Astrocyte (in vitro differentiated cells and primary cell): ENCODE measurements around the gene SNX27. TPM values are rescaled to one million over a fixed set of nuclear protein-coding genes. Genes with fewer than 3 reads are reported as not detected.
A peak's percentile ranks its signal among the peaks of the same experiment; 100 is the strongest.

ENCODE experiments used
- DNase-seq: peaks from one replicate; pipeline ENCODE4 v3.0.0-alpha.2; 2010; ENCODE audit warnings: low read depth
- FAIRE-seq: peaks from 2 replicates; lab custom pipeline; 2011; peaks lifted over from hg19 to GRCh38; lab: Jason Lieb, UNC
- H2AFZ ChIP-seq: 2 replicates; pipeline ENCODE4 v1.6.0; 2012; ENCODE audit warnings: low read depth, low read length, inconsistent platforms
- H3K27ac ChIP-seq: 2 replicates; pipeline ENCODE4 v1.5.1; 2011; ENCODE audit warnings: low read depth, low read length, inconsistent platforms
- H3K27me3 ChIP-seq: 2 replicates; pipeline ENCODE4 v1.6.0; 2011; ENCODE audit warnings: low read length, inconsistent platforms; ENCODE audit not compliant: insufficient read depth
- H3K36me3 ChIP-seq: 2 replicates; pipeline ENCODE4 v1.5.1; 2011; ENCODE audit warnings: low read length, inconsistent platforms; ENCODE audit not compliant: insufficient read depth
- H3K4me1 ChIP-seq: 2 replicates; pipeline ENCODE4 v1.5.1; 2011; ENCODE audit warnings: low read length, inconsistent platforms; ENCODE audit not compliant: insufficient read depth
- H3K4me2 ChIP-seq: 2 replicates; pipeline ENCODE4 v1.6.0; 2012; ENCODE audit warnings: low read length, inconsistent platforms
- H3K4me3 ChIP-seq: 2 replicates; pipeline ENCODE4 v1.5.1; 2011; ENCODE audit warnings: low read depth, mild to moderate bottlenecking, low read length, inconsistent platforms; ENCODE audit not compliant: insufficient read depth
- H3K79me2 ChIP-seq: 2 replicates; pipeline ENCODE4 v1.6.0; 2012; ENCODE audit warnings: mild to moderate bottlenecking, low read length, inconsistent platforms; ENCODE audit not compliant: insufficient read depth
- H3K9ac ChIP-seq: 2 replicates; pipeline ENCODE4 v1.6.0; 2012; ENCODE audit warnings: mild to moderate bottlenecking, low read length, inconsistent platforms
- H3K9me3 ChIP-seq: 2 replicates; pipeline ENCODE4 v1.5.1; 2012; ENCODE audit warnings: low read depth, mild to moderate bottlenecking, low read length, inconsistent platforms; ENCODE audit not compliant: insufficient read depth
- H4K20me1 ChIP-seq: 2 replicates; pipeline ENCODE4 v1.6.0; 2012; ENCODE audit warnings: low read length, inconsistent platforms; ENCODE audit not compliant: insufficient read depth
- H3K27ac Mint-ChIP-seq: one replicate; pipeline ENCODE4 v1.8.0; 2021; ENCODE audit warnings: mild to moderate bottlenecking, mixed read lengths; ENCODE audit not compliant: unreplicated experiment
- H3K27me3 Mint-ChIP-seq: one replicate; pipeline ENCODE4 v1.8.0; 2021; ENCODE audit warnings: low read depth, mixed read lengths; ENCODE audit not compliant: unreplicated experiment
- H3K36me3 Mint-ChIP-seq: one replicate; pipeline ENCODE4 v1.8.0; 2021; ENCODE audit warnings: low read depth, mixed read lengths; ENCODE audit not compliant: unreplicated experiment
- H3K4me1 Mint-ChIP-seq: one replicate; pipeline ENCODE4 v1.8.0; 2021; ENCODE audit warnings: low read depth, mixed read lengths; ENCODE audit not compliant: unreplicated experiment
- H3K4me3 Mint-ChIP-seq: one replicate; pipeline ENCODE4 v1.8.0; 2021; ENCODE audit warnings: mild to moderate bottlenecking, moderate library complexity, mixed read lengths; ENCODE audit not compliant: unreplicated experiment
- H3K9me3 Mint-ChIP-seq: one replicate; pipeline ENCODE4 v1.8.0; 2021; ENCODE audit warnings: mild to moderate bottlenecking, mixed read lengths; ENCODE audit not compliant: unreplicated experiment
- CTCF ChIP-seq: IDR thresholded peaks from 2 replicates; pipeline ENCODE4 v1.5.1; 2011; ENCODE audit warnings: low read depth, mild to moderate bottlenecking, inconsistent platforms, low read length, moderate library complexity; ENCODE audit not compliant: insufficient read depth
- EZH2 ChIP-seq: IDR thresholded peaks from 2 replicates; pipeline ENCODE4 v1.6.1; 2012; ENCODE audit warnings: mild to moderate bottlenecking, low read length, inconsistent platforms; ENCODE audit not compliant: insufficient read depth
- total RNA-seq: library from RNA; stranded (reverse); gene quantifications from 2 replicates; pipeline ENCODE4 v1.2.1, GENCODE V29; 2021

The SNX27 gene
- total RNA-seq, 1 donor from 2014 or later = 53.1 TPM

GRCh38 chr1:151638074-151638775 is 26.4 kb downstream of the SNX27 start:
- Histone ChIP-seq H3K79me2 (peaks cover 26% of the 10 kb centered on the region), H2AFZ (no peak overlapping the region), H3K36me3 (peaks cover 5% of the 10 kb centered on the region), H3K4me3 (no peak overlapping the region), H3K9ac (peak overlapping the region; percentile 8), H3K9me3 (no peaks in the 10 kb centered on the region), H4K20me1 (peaks cover 24% of the 10 kb centered on the region), H3K4me1 (peaks cover 14% of the 10 kb centered on the region), H3K27ac (peak overlapping the region; percentile 23), H3K27me3 (no peaks in the 10 kb centered on the region), H3K4me2 (peak overlapping the region; percentile 31)
- Mint-ChIP-seq H3K4me1 (peaks cover 53% of the 10 kb centered on the region), H3K9me3 (no peaks in the 10 kb centered on the region), H3K36me3 (peaks cover 4% of the 10 kb centered on the region), H3K27ac (peak overlapping the region; percentile 87), H3K27me3 (no peaks in the 10 kb centered on the region), H3K4me3 (peak overlapping the region; percentile 45)
- FAIRE-seq = no peak
- DNase-seq = no peak
- no peak for TF ChIP-seq CTCF
- TF ChIP-seq EZH2 = no peak

DNA sequence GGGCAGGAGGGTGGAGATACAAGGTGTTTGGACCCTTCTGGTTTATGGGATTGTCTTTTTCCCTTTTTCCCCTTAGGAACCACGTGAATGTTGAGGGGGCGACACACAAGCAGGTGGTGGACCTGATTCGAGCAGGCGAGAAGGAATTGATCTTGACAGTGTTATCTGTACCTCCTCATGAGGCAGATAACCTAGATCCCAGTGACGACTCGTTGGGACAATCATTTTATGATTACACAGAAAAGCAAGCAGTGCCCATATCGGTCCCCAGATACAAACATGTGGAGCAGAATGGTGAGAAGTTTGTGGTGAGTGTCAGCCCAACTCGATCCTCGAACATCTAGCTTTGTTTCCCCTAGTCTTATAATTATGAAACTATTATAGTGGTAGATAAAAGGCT is 27.0 kb downstream of the SNX27 start:
- peaks cover 19% of the 10 kb centered on the region for H4K20me1 ChIP-seq
- TF ChIP-seq EZH2 (no peak), CTCF (no peak)
- peaks cover 48% of the 10 kb centered on the region for H3K4me1 Mint-ChIP-seq
- H3K9me3 ChIP-seq = no peaks in the 10 kb centered on the region
- no peak overlapping the region for H3K4me2 ChIP-seq
- no peaks in the 10 kb centered on the region for H3K27me3 Mint-ChIP-seq
- FAIRE-seq (no peak), DNase-seq (no peak)
- no peak overlapping the region for H3K4me3 Mint-ChIP-seq
- peaks cover 14% of the 10 kb centered on the region for H3K4me1 ChIP-seq
- H3K27ac ChIP-seq = peak overlapping the region; percentile 37
- H3K36me3 Mint-ChIP-seq = peaks cover 4% of the 10 kb centered on the region
- H3K9me3 Mint-ChIP-seq = no peaks in the 10 kb centered on the region
- no peaks in the 10 kb centered on the region for H3K27me3 ChIP-seq
- no peak overlapping the region for H3K4me3 ChIP-seq
- peaks cover 25% of the 10 kb centered on the region for H3K79me2 ChIP-seq
- peaks cover 5% of the 10 kb centered on the region for H3K36me3 ChIP-seq
- peak overlapping the region; percentile 87 for H3K27ac Mint-ChIP-seq
- no peak overlapping the region for H2AFZ ChIP-seq
- H3K9ac ChIP-seq = no peak overlapping the region

DNA sequence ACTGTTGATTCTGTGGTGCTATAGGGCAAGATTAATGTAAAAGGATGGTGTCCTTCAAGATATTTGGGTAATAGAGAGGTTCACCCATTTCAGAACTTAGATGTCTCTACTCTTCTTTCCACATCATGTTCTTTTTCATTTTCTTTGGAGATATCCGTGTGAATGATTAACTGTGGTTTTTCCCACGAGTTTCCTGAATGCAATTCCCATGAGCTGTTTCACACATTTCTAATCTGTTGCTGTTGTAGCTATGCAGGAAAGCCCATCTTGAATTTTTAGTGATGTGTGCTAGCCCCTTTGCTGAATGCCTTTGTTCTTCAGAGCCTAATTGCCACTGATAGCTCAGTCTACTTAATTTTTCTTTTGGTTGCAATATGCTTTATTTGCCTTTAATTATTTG is 27.6 kb downstream of the SNX27 start:
- Histone ChIP-seq H3K9ac (peak overlapping the region; percentile 22), H3K4me3 (no peak overlapping the region), H4K20me1 (peaks cover 14% of the 10 kb centered on the region), H2AFZ (no peak overlapping the region), H3K27ac (peak overlapping the region; percentile 50), H3K9me3 (no peaks in the 10 kb centered on the region), H3K4me1 (peaks cover 14% of the 10 kb centered on the region), H3K36me3 (peaks cover 5% of the 10 kb centered on the region), H3K27me3 (no peaks in the 10 kb centered on the region), H3K4me2 (peak overlapping the region; percentile 43), H3K79me2 (peaks cover 29% of the 10 kb centered on the region)
- TF ChIP-seq CTCF (no peak), EZH2 (no peak)
- Mint-ChIP-seq H3K4me3 (peak overlapping the region; percentile 15), H3K36me3 (peaks cover 4% of the 10 kb centered on the region), H3K27ac (peak overlapping the region; percentile 87), H3K9me3 (no peaks in the 10 kb centered on the region), H3K27me3 (no peaks in the 10 kb centered on the region), H3K4me1 (peaks cover 44% of the 10 kb centered on the region)
- DNase-seq = peak; percentile 76
- FAIRE-seq = no peak
